A673 (cell line): ENCODE measurements around the gene OSTN. TPM values are rescaled to one million over a fixed set of nuclear protein-coding genes. Genes with fewer than 3 reads are reported as not detected.

ENCODE experiments used
- BruUV-seq: library from RNA; stranded (reverse); fragments of 400-500 nt; replicated peaks from 2 replicates; lab custom pipeline; 2021; lab: Mats Ljungman, UMichigan
- CTCF ChIA-PET: fragments of 300-600 bp; sonication (Branson Sonifier 250); formaldehyde crosslinking; loops from one replicate; lab custom pipeline; 2022; ENCODE audit warnings: antibody characterized with exemption; lab: Charles Lee
- POLR2A ChIA-PET: fragments of 300-600 bp; sonication (Branson Sonifier 250); formaldehyde crosslinking; loops from one replicate; lab custom pipeline; 2022; ENCODE audit warnings: antibody characterized with exemption; ENCODE audit not compliant: low non-redundant PET; lab: Charles Lee
- DNase-seq: peaks from one replicate; pipeline ENCODE4 v3.0.0-alpha.2; 2015; ENCODE audit warnings: low spot score
- H3K27ac ChIP-seq: fragments of 200-600 bp; sonication (generic); 2 replicates; pipeline ENCODE4 v1.5.1; 2016; ENCODE audit warnings: mixed run types, low read depth, mild to moderate bottlenecking, mixed read lengths, antibody characterized with exemption, low read length; ENCODE audit not compliant: poor library complexity, severe bottlenecking
- H3K27me3 ChIP-seq: fragments of 200-600 bp; sonication (generic); replicated peaks from 2 replicates; pipeline ENCODE4 v1.6.1; 2017; ENCODE audit warnings: mixed run types, low read depth, mild to moderate bottlenecking, mixed read lengths, antibody characterized with exemption, low read length; ENCODE audit not compliant: insufficient read depth, poor library complexity
- H3K36me3 ChIP-seq: fragments of 200-600 bp; sonication (generic); 2 replicates; pipeline ENCODE4 v1.6.1; 2016; ENCODE audit warnings: mixed run types, mild to moderate bottlenecking, mixed read lengths, antibody characterized with exemption, low read length; ENCODE audit not compliant: insufficient read depth, poor library complexity, severe bottlenecking
- H3K4me1 ChIP-seq: fragments of 200-600 bp; sonication (generic); 2 replicates; pipeline ENCODE4 v1.6.1; 2017; ENCODE audit warnings: mixed run types, mild to moderate bottlenecking, mixed read lengths, antibody characterized with exemption, low read length; ENCODE audit not compliant: insufficient read depth, poor library complexity, severe bottlenecking
- H3K4me3 ChIP-seq: fragments of 200-600 bp; sonication (generic); 2 replicates; pipeline ENCODE4 v1.5.1; 2016; ENCODE audit warnings: low read depth, mixed run types, mild to moderate bottlenecking, mixed read lengths, low read length; ENCODE audit not compliant: poor library complexity, severe bottlenecking
- H3K9me3 ChIP-seq: fragments of 200-600 bp; sonication (generic); 2 replicates; pipeline ENCODE4 v1.6.1; 2016; ENCODE audit warnings: mixed run types, low read depth, mild to moderate bottlenecking, mixed read lengths, antibody characterized with exemption, low read length; ENCODE audit not compliant: poor library complexity, severe bottlenecking
- CTCF ChIP-seq: fragments of 300-800, 200-600 bp; sonication (generic); conservative IDR thresholded peaks from 2 replicates; pipeline ENCODE4 v1.5.1; 2017; ENCODE audit warnings: low read depth, mild to moderate bottlenecking, antibody characterized with exemption, low read length, moderate library complexity, mixed read lengths
- EZH2 ChIP-seq: fragments of 200-600 bp; sonication (generic); IDR thresholded peaks from 2 replicates; pipeline ENCODE4 v1.6.1; 2017; ENCODE audit warnings: borderline replicate concordance, low read depth, mild to moderate bottlenecking, mixed read lengths, antibody characterized with exemption, low read length; ENCODE audit not compliant: poor library complexity, severe bottlenecking
- intact Hi-C: fragments of 100-400 bp; cut with micrococcal nuclease; formaldehyde crosslinking; loops from one replicate; pipeline ENCODE4 v1.10.0; 2022; ENCODE audit not compliant: unreplicated experiment
- total RNA-seq: library from RNA; stranded (reverse); gene quantifications from 2 replicates; pipeline ENCODE4 v1.2.3, GENCODE V29; 2021

OSTN gene
- total RNA-seq, 1 experiment from 2014 or later = not detected

- POLR2A ChIA-PET = no interaction called here
Observed at GRCh38 chr3:191256405-191256804, 57.4 kb downstream of the OSTN start.

GRCh38 chr3:191257286-191257685, 58.2 kb downstream of the OSTN start:
- Histone ChIP-seq H3K36me3 (no peaks in the 10 kb centered on the region), H3K27me3 (no peaks in the 10 kb centered on the region), H3K4me3 (no peak overlapping the region), H3K4me1 (peaks cover 6% of the 10 kb centered on the region), H3K27ac (no peak overlapping the region), H3K9me3 (no peaks in the 10 kb centered on the region)
- CTCF ChIA-PET = no interaction called here
- BruUV-seq = no TSS peak
- DNase-seq = peak; percentile 55
- TF ChIP-seq CTCF = no peak
- TF ChIP-seq EZH2 = no peak
- POLR2A ChIA-PET = no interaction called here
- intact Hi-C loops = no loop called here

More at GRCh38 chr3:191256405-191256804, 57.4 kb downstream of the OSTN start:
- H3K36me3 ChIP-seq = no peaks in the 10 kb centered on the region
- intact Hi-C loops = no loop called here
- no TSS peak for BruUV-seq
- no peaks in the 10 kb centered on the region for H3K9me3 ChIP-seq
- H3K27ac ChIP-seq = no peak overlapping the region
- CTCF ChIA-PET = no interaction called here
- H3K4me1 ChIP-seq = peaks cover 6% of the 10 kb centered on the region
- no peak for DNase-seq
- no peak overlapping the region for H3K4me3 ChIP-seq
- no peak for TF ChIP-seq EZH2
- TF ChIP-seq CTCF = no peak
- no peaks in the 10 kb centered on the region for H3K27me3 ChIP-seq

GRCh38 chr3:191259486-191259885, 60.4 kb downstream of the OSTN start:
- Histone ChIP-seq H3K4me1 (peaks cover 6% of the 10 kb centered on the region), H3K9me3 (no peaks in the 10 kb centered on the region), H3K27me3 (no peaks in the 10 kb centered on the region), H3K27ac (no peak overlapping the region), H3K4me3 (no peak overlapping the region), H3K36me3 (no peaks in the 10 kb centered on the region)
- ChIA-PET POLR2A (no interaction called here), CTCF (interaction anchor here (1.1 kb wide), 1 partner anchor 19 kb away, joined by 5 read pairs; no protein-coding TSS in a partner anchor)
- BruUV-seq = no TSS peak
- no peak for DNase-seq
- TF ChIP-seq CTCF (no peak), EZH2 (no peak)
- intact Hi-C loops = no loop called here
